Natural killer cell treated with Interleukin-12 subunit alpha and Interleukin-12 subunit beta and Interleukin-15 and Interleukin-18, amount 100 ng/mL, for 72 hours (primary cell): Measurements from ENCODE around the gene KLHL2. TPM values are rescaled to one million over a fixed set of nuclear protein-coding genes. Genes with fewer than 3 reads are reported as not detected.
A peak's percentile ranks its signal among the peaks of the same experiment; 100 is the strongest.
"Not testable (repeated sequence)": the region's sequence is repeated elsewhere in the genome, so short reads cannot be mapped to it uniquely, and the experiment has no call there.

Source experiments
- ATAC-seq, 2 donors: fragments of 150-1000 bp; cut with Tn5 transposase in 1 of 2; sonication (Bioruptor Pico), chemical (Tn5 transposase) in 1 of 2; 2 replicates each; pipeline ENCODE4 v1.10.0; 2021
- DNase-seq: peaks from one replicate; pipeline ENCODE4 v3.0.0; 2022; ENCODE audit warnings: low spot score
- H3K27ac Mint-ChIP-seq, 2 donors: 1 replicate in 1 of 2; 2 replicates in 1 of 2; pipeline ENCODE4 v1.8.0; 2022; ENCODE audit warnings: mixed read lengths in 2 of 2, mild to moderate bottlenecking in 1 of 2, moderate library complexity in 1 of 2
- H3K27me3 Mint-ChIP-seq, 2 donors: 1 replicate in 1 of 2; 2 replicates in 1 of 2; pipeline ENCODE4 v1.8.0; 2022; ENCODE audit warnings: mixed read lengths in 2 of 2
- H3K36me3 Mint-ChIP-seq: one replicate; pipeline ENCODE4 v1.8.0; 2022; ENCODE audit warnings: mixed read lengths
- H3K4me1 Mint-ChIP-seq, 2 donors: 1 replicate in 1 of 2; 2 replicates in 1 of 2; pipeline ENCODE4 v1.8.0; 2022; ENCODE audit warnings: low read depth in 2 of 2, mixed read lengths in 2 of 2, mild to moderate bottlenecking in 1 of 2
- H3K4me3 Mint-ChIP-seq: one replicate; pipeline ENCODE4 v1.8.0; 2022; ENCODE audit warnings: mixed read lengths
- H3K9me3 Mint-ChIP-seq: 2 replicates; pipeline ENCODE4 v1.8.0; 2022; ENCODE audit warnings: mixed read lengths
- total RNA-seq, 2 donors: library from RNA; stranded (reverse); gene quantifications; one replicate each; pipeline ENCODE4 v1.2.3, GENCODE V29; 2022

Gene KLHL2
- total RNA-seq, 2 donors from 2014 or later = 53.7 to 80.1 TPM

DNA sequence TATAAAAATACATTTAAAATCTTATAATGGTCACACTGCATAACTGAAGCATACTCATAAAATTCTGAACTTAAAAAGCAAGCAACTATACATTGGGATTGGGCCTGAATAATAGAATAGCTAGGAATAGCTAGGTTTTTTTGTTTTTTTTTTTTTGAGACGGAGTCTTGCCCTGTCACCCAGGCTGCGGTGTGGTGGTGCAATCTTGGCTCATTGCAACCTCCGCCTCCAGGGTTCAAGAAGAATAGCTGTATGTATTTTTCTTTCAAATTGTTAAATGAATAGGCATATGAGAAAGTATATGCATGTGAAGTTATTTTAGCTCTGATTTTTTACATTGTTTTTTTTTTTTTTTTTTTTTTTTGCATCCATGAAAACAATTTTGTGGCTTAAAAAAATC lies 56.1 kb downstream of the KLHL2 start:
- not testable (repeated sequence) for H3K4me3 Mint-ChIP-seq, H3K27ac Mint-ChIP-seq, ATAC-seq, DNase-seq, H3K9me3 Mint-ChIP-seq, H3K27me3 Mint-ChIP-seq
- Mint-ChIP-seq H3K4me1 (peaks cover 5 to 16% of the 10 kb centered on the region in 2 donors), H3K36me3 (peaks cover 12% of the 10 kb centered on the region)

DNA sequence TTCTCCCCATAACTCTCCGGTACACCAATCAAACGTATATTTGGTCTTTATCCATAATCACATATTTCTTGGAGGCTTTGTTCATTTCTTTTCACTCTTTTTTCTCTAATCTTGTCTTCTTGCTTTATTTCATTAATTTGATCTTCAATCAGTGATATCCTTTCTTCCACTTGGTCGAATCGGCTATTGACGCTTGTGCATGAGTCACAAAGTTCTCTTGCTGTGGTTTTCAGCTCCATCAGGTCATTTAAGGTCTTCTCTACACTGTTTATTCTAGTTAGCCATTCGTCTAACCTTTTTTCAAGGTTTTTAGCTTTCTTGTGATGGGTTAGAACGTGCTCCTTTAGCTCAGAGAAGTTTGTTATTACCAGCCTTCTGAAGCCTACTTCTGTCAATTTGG lies 62.6 kb downstream of the KLHL2 start:
- not testable (repeated sequence) for ATAC-seq, DNase-seq, H3K9me3 Mint-ChIP-seq, H3K27me3 Mint-ChIP-seq, H3K27ac Mint-ChIP-seq
- Mint-ChIP-seq H3K4me3 (peak overlapping the region; percentile 11), H3K4me1 (peaks cover 36 to 37% of the 10 kb centered on the region in 2 donors), H3K36me3 (peaks cover 27% of the 10 kb centered on the region)

DNA sequence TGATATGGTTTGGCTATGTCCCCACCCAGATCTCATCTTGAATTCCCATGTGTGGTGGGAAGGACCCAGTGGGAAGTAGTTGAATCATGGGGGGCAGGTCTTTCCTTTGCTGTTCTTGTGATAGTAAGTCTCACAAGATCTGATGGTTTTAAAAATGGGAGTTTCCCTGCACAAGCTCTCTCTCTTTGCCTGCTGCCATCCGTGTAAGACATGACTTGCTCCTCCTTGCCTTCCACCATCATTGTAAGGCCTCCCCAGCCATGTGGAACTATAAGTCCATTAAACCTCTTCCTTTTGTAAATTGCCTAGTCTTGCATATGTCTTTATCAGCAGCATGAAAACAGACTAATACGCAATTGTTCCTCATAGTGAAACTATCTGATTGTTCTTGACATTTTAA lies 66.1 kb downstream of the KLHL2 start:
- H3K4me3 Mint-ChIP-seq, DNase-seq, H3K27me3 Mint-ChIP-seq, ATAC-seq, H3K9me3 Mint-ChIP-seq: not testable (repeated sequence)
- Mint-ChIP-seq H3K36me3 (peaks cover 16% of the 10 kb centered on the region), H3K4me1 (peaks cover 26 to 31% of the 10 kb centered on the region in 2 donors), H3K27ac (peak overlapping the region in 1 of 2 donors; percentile 27)

DNA sequence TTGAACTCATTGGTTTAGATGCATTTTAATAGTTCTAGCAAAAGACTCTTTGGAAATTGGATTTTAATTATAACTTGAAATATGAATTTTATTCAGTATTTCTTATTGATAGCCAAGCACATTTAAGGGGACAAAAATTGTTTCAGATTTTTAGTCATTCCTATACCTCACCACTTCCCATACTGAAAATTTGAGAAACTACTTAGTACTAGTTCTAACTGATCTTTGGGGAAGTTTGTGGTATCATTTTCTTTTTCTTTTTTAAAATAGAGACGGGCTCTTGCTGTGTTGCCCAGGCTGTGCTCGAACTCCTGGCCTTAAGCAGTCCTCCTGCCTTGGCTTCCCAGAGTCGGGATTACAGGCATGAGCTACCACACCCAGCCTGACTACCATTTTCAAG lies 68.0 kb downstream of the KLHL2 start:
- ATAC-seq, H3K4me3 Mint-ChIP-seq, H3K27ac Mint-ChIP-seq: not testable (repeated sequence)

DNA sequence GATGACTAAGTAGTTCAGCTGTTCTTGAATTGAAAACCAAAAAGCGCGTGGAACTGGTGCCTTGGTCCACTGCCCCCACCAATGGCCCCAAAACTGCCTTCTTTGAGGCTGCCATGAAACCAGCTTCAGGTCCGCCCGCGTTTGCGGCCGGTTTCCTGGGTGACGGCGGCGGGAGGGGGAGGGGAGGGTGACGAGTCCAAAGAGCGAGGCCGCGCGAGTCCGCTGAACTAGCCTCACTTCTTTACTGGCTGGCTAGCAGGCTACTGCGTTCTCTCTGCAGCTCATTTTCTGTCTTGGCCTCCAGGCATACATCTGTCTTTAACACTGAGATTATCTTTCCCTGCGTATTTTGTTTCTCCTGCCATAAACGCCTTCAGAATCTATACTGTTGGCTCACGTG lies 72.2 kb downstream of the KLHL2 start:
- not testable (repeated sequence) for H3K27ac Mint-ChIP-seq, DNase-seq, H3K36me3 Mint-ChIP-seq, ATAC-seq, H3K4me3 Mint-ChIP-seq, H3K27me3 Mint-ChIP-seq, H3K9me3 Mint-ChIP-seq
- H3K4me1 Mint-ChIP-seq = peaks cover 2 to 13% of the 10 kb centered on the region in 2 donors

More for the DNA sequence above, 68.0 kb downstream of the KLHL2 start:
- not testable (repeated sequence) for H3K9me3 Mint-ChIP-seq, H3K27me3 Mint-ChIP-seq, DNase-seq
- peaks cover 13 to 16% of the 10 kb centered on the region in 2 donors for H3K4me1 Mint-ChIP-seq
- H3K36me3 Mint-ChIP-seq = peaks cover 12% of the 10 kb centered on the region

DNA sequence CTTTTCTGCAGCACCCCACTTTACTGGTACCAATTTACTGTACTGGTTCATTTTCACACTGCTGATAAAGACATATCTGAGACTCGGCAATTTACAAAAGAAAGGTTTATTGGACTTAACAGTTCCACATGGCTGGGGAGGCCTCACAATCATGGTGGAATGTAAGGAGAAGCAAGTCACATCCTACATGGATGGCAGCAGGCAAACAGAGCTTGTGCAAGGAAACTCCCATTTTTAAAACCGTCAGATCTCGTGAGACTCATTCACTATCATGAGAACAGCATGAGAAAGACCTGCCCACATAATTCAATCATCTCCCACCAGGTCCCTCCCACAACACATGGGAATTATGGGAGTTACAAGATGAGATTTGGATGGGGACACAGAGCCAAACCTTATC lies 77.3 kb downstream of the KLHL2 start:
- peaks cover 22% of the 10 kb centered on the region for H3K36me3 Mint-ChIP-seq

DNA sequence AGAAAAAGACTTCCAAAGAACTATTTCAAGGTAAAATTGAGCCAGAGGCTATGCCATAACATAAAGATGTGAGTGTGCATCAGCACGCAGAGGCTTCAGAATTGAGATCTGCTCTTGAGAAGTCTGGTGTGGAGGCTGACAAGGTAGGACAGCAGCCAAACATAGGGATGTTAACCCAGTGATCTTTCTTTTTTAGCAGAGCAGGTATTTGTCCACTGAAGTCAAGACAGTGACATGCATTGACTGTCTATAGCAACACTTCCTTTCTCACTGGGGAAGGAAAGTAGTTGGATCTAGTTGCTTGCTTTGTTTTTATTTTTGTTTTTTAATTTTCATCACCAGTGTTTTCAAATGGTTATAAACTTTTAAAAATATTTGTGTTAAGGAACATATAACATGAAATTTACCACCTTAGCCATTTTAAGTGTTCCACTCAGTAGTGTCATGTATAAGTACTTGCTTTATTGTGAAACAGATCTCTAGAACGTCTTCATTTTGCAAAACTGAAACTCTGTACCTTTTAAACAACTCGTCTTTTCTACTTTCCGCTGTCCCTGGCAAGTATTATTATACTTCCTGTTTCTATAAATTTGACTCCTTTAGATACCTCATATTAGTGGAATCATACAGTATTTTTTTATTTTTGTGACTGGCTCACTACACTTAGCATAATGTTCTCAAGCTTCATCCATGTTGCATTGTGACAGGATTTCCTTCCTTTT lies 79.4 kb downstream of the KLHL2 start:
- not testable (repeated sequence) for H3K4me3 Mint-ChIP-seq, DNase-seq, H3K27me3 Mint-ChIP-seq, H3K9me3 Mint-ChIP-seq, ATAC-seq
- H3K4me1 Mint-ChIP-seq = peaks cover 38 to 39% of the 10 kb centered on the region in 2 donors
- H3K27ac Mint-ChIP-seq = peak overlapping the region; percentile 10 to 17
- peaks cover 18% of the 10 kb centered on the region for H3K36me3 Mint-ChIP-seq

More for the DNA sequence above, 77.3 kb downstream of the KLHL2 start:
- H3K4me3 Mint-ChIP-seq, DNase-seq, H3K27ac Mint-ChIP-seq, ATAC-seq, H3K27me3 Mint-ChIP-seq, H3K9me3 Mint-ChIP-seq: not testable (repeated sequence)
- peaks cover 33 to 39% of the 10 kb centered on the region in 2 donors for H3K4me1 Mint-ChIP-seq

DNA sequence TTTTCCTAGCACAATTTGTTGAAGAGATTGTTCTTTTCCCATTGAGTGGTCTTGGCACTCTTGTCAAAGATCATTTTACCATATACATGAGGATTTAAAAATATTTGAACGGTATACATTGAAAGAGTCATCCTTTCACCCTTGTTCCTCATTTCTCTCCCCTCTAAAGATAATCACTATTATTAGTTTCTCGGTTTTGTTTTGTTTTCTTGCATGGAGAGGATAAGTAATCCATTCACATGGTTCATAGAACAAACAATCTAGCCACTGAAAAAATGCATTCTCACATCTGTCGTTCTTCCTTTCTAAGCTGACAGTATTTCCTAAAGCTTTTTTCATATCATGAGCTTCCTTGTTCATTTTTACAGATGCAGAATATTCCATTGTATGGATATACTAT lies 80.9 kb downstream of the KLHL2 start:
- H3K27ac Mint-ChIP-seq = peak overlapping the region; percentile 5 to 34

DNA sequence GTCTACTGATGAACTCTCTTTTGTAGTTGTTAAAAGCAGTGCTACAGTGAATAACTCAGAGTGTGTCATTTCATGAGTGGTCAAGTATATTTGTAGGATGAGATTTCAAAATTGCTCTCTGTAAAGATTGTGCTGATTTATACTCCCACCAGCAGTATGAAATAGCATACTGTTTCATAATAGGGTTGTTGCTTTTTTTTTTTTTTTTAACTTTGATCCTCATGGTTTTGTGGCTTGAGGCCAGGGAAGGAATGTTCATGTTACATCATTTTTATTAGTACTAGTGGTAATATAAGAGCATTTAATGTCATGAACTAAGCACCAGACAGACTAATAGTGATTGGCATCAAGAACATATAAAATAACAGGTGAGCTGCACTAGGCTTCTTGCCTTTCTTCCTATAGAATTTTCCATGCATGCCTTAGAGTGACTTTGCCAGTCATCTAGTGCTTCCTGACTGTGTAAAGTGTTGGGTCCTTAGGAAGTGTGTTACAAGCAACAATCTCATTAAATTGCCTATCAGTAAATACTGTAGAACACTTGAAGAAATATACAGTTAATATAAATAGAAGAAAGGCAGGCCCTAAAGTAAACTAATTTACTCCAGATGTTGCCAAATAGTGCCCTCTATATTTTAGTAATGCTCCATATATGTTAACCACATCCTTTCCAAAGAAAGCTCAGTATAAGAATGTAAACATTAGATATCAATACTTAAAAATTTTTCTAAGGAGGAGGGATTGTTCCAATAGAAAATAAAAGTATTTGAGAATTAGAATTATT lies 81.5 kb downstream of the KLHL2 start:
- peak overlapping the region; percentile 5 to 34 for H3K27ac Mint-ChIP-seq
- DNase-seq (no peak), ATAC-seq (peak; percentile 52 to 57)
- peaks cover 31 to 39% of the 10 kb centered on the region in 2 donors for H3K4me1 Mint-ChIP-seq
- H3K27me3 Mint-ChIP-seq = no peaks in the 10 kb centered on the region
- peaks cover 18% of the 10 kb centered on the region for H3K36me3 Mint-ChIP-seq
- peak overlapping the region; percentile 16 for H3K4me3 Mint-ChIP-seq
- no peaks in the 10 kb centered on the region for H3K9me3 Mint-ChIP-seq

More for the DNA sequence above, 80.9 kb downstream of the KLHL2 start:
- DNase-seq = no peak
- Mint-ChIP-seq H3K36me3 (peaks cover 18% of the 10 kb centered on the region), H3K4me3 (no peak overlapping the region), H3K4me1 (peaks cover 31 to 39% of the 10 kb centered on the region in 2 donors), H3K9me3 (no peaks in the 10 kb centered on the region), H3K27me3 (no peaks in the 10 kb centered on the region)
- ATAC-seq = no peak

DNA sequence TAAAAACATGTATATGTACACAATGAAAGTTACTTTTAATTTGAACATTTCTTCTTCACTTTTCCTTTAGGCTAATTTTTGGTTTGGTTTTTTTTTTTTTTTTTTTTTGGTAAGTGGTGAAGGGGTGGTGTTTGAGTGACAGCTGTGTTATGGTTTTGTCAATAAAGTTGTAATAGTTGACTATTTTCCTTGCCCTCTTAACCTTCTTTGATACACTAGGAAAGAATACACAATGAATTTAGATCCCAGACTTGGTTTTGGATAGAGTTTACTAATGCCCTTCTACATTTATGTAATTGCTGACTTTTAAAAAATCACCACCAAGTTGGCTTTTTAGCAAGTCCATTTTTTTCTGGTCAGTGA lies 82.0 kb downstream of the KLHL2 start:
- Mint-ChIP-seq H3K4me3 (no peak overlapping the region), H3K36me3 (peaks cover 15% of the 10 kb centered on the region), H3K27me3 (no peaks in the 10 kb centered on the region), H3K27ac (no peak overlapping the region), H3K4me1 (peaks cover 31 to 39% of the 10 kb centered on the region in 2 donors), H3K9me3 (no peaks in the 10 kb centered on the region)
- DNase-seq (no peak), ATAC-seq (no peak)

DNA sequence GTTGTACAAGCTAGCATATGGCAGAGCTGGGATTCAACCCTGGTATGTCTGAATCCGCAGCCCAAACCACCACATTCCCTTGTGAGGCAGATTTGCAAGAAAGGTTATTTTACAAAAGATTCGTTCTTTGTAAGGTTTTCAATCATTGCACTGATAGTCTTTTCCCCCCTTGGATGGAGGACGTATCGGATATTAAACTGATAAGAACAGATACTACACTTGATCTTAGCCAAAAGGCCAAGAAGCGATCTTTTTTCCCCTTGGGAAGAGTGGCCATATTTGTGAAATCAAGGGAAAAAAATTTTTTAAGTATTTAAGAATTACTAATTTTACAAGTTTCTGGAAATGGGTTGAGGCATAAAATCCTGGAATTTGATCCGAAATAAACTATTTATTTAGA lies 85.7 kb downstream of the KLHL2 start:
- DNase-seq = no peak
- no peak overlapping the region for H3K27ac Mint-ChIP-seq
- no peaks in the 10 kb centered on the region for H3K27me3 Mint-ChIP-seq
- ATAC-seq = no peak
- H3K4me1 Mint-ChIP-seq = peaks cover 24 to 31% of the 10 kb centered on the region in 2 donors
- H3K36me3 Mint-ChIP-seq = peaks cover 16% of the 10 kb centered on the region
- no peaks in the 10 kb centered on the region for H3K9me3 Mint-ChIP-seq
- H3K4me3 Mint-ChIP-seq = no peak overlapping the region

DNA sequence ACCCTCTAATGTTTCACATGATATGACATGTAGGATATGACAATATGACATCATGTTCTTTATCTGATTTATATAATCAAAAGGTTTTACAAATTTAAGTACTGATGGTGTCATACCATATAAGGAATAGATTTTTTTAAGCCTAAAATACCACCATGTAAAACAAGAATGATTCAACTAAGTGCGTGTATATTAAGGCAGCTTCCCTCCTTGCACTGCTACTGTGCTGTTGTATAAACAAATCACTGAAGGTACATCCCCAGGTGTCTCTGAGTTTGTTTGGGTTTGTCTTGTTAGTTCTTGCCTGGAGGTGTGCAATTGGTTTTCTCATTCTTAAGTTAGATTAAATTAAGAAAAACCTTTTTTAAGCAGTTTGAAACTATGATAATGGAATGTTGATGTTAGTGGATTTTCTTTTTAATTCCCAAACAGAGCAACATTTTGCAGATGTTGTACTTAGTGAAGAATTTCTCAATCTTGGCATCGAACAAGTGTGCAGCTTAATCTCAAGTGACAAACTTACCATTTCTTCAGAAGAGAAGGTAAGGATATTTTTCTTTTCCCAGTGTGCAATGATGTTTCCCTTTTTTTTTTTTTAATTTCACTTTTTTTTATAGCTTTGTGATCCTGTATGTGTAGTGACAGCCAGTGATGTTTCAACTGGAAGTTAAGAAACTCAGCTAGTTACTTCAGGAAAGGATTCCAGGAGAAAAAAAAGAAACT lies 86.7 kb downstream of the KLHL2 start:
- H3K4me3 Mint-ChIP-seq = no peak overlapping the region
- peak overlapping the region in 1 of 2 donors; percentile 20 for H3K27ac Mint-ChIP-seq
- DNase-seq = no peak

DNA sequence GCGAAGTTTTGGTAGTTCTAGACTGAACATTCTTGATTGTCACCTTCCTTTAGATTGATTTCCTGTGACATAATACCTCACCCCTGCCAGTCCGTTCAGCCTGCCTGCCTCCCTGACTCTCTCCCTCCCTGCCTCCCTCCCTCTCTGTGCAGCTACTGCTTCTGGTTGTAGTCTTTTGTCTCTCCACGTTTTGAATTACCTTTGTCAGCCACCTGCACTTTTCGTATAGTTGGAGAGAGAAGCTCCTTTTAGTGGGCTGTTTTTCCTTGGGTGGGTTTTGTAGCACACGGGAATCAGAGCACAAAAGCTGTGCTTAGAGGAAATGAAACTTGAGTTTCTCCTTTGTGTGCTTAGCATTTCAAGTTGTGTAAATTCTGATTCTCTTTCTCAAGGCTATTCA lies 87.5 kb downstream of the KLHL2 start:
- no peaks in the 10 kb centered on the region for H3K27me3 Mint-ChIP-seq
- peak overlapping the region in 1 of 2 donors; percentile 20 for H3K27ac Mint-ChIP-seq
- DNase-seq (no peak), ATAC-seq (peak in 1 of 2 donors; percentile 63)
- H3K36me3 Mint-ChIP-seq = peaks cover 22% of the 10 kb centered on the region
- peaks cover 20 to 25% of the 10 kb centered on the region in 2 donors for H3K4me1 Mint-ChIP-seq
- peak overlapping the region; percentile 20 for H3K4me3 Mint-ChIP-seq
- no peaks in the 10 kb centered on the region for H3K9me3 Mint-ChIP-seq

More for the DNA sequence above, 86.7 kb downstream of the KLHL2 start:
- ATAC-seq = no peak
- no peaks in the 10 kb centered on the region for H3K9me3 Mint-ChIP-seq
- peaks cover 14% of the 10 kb centered on the region for H3K36me3 Mint-ChIP-seq
- H3K27me3 Mint-ChIP-seq = no peaks in the 10 kb centered on the region
- peaks cover 14 to 23% of the 10 kb centered on the region in 2 donors for H3K4me1 Mint-ChIP-seq
